Measurements from ENCODE around the gene WAC.
"Not testable (repeated sequence)": the region's sequence is repeated elsewhere in the genome, so short reads cannot be mapped to it uniquely, and the experiment has no call there.

Gene WAC

GRCh38 chr10:28558923-28559508 is 26.1 kb downstream of the WAC start:
- Mint-ChIP-seq H3K27ac (ENCODE audit: low read depth) (peak overlapping the region; percentile 20), H3K4me3 (peak overlapping the region; percentile 12), H3K9me3 (no peaks in the 10 kb centered on the region), H3K27me3 (no peaks in the 10 kb centered on the region), H3K4me1 (peaks cover 69% of the 10 kb centered on the region), H3K36me3 (ENCODE audit: insufficient read depth) (peaks cover 35% of the 10 kb centered on the region)
- ATAC-seq (replicated peaks; ENCODE audit: extremely low read depth, poor library complexity, severe bottlenecking): no peak
- no peak for DNase-seq (ENCODE audit: low spot score in 2 of 2)

- H3K27ac Mint-ChIP-seq (ENCODE audit: low read depth): peak overlapping the region; percentile 20
- peaks cover 30% of the 10 kb centered on the region for H3K36me3 Mint-ChIP-seq (ENCODE audit: insufficient read depth)
- ATAC-seq (replicated peaks; ENCODE audit: extremely low read depth, poor library complexity, severe bottlenecking) (no peak), DNase-seq (ENCODE audit: low spot score in 2 of 2) (no peak)
- H3K4me1 Mint-ChIP-seq: peaks cover 69% of the 10 kb centered on the region
- H3K9me3 Mint-ChIP-seq: no peaks in the 10 kb centered on the region
- H3K4me3 Mint-ChIP-seq: no peak overlapping the region
- H3K27me3 Mint-ChIP-seq: no peaks in the 10 kb centered on the region
These were observed 26.7 kb downstream of the WAC start for GRCh38 chr10:28559618-28560017.

- H3K27me3 Mint-ChIP-seq: no peaks in the 10 kb centered on the region
- H3K9me3 Mint-ChIP-seq: no peaks in the 10 kb centered on the region
- peaks cover 32% of the 10 kb centered on the region for H3K36me3 Mint-ChIP-seq (ENCODE audit: insufficient read depth)
- H3K27ac Mint-ChIP-seq (ENCODE audit: low read depth): no peak overlapping the region
- no peak overlapping the region for H3K4me3 Mint-ChIP-seq
- DNase-seq (ENCODE audit: low spot score in 2 of 2): no peak
- ATAC-seq (replicated peaks; ENCODE audit: extremely low read depth, poor library complexity, severe bottlenecking): no peak
- H3K4me1 Mint-ChIP-seq: peaks cover 69% of the 10 kb centered on the region
These were observed 27.7 kb downstream of the WAC start for GRCh38 chr10:28560617-28561016.

- H3K9me3 Mint-ChIP-seq: no peaks in the 10 kb centered on the region
- DNase-seq (ENCODE audit: low spot score in 2 of 2) (no peak), ATAC-seq (replicated peaks; ENCODE audit: extremely low read depth, poor library complexity, severe bottlenecking) (no peak)
- peaks cover 71% of the 10 kb centered on the region for H3K4me1 Mint-ChIP-seq
- no peak overlapping the region for H3K4me3 Mint-ChIP-seq
- H3K36me3 Mint-ChIP-seq (ENCODE audit: insufficient read depth): peaks cover 33% of the 10 kb centered on the region
- H3K27me3 Mint-ChIP-seq: no peaks in the 10 kb centered on the region
- H3K27ac Mint-ChIP-seq (ENCODE audit: low read depth): no peak overlapping the region
These were observed 28.6 kb downstream of the WAC start for GRCh38 chr10:28561531-28561930.

GRCh38 chr10:28564905-28565304 is 32.0 kb downstream of the WAC start:
- H3K27ac Mint-ChIP-seq (ENCODE audit: low read depth): peak overlapping the region; percentile 47
- H3K36me3 Mint-ChIP-seq (ENCODE audit: insufficient read depth): peaks cover 33% of the 10 kb centered on the region
- no peaks in the 10 kb centered on the region for H3K27me3 Mint-ChIP-seq
- H3K4me3 Mint-ChIP-seq: peak overlapping the region; percentile 38
- H3K4me1 Mint-ChIP-seq: peaks cover 63% of the 10 kb centered on the region
- H3K9me3 Mint-ChIP-seq: no peaks in the 10 kb centered on the region
- no peak for DNase-seq (ENCODE audit: low spot score in 2 of 2)
- ATAC-seq (replicated peaks; ENCODE audit: extremely low read depth, poor library complexity, severe bottlenecking): no peak

GRCh38 chr10:28566458-28567015 is 33.6 kb downstream of the WAC start:
- peaks cover 30% of the 10 kb centered on the region for H3K36me3 Mint-ChIP-seq (ENCODE audit: insufficient read depth)
- peaks cover 64% of the 10 kb centered on the region for H3K4me1 Mint-ChIP-seq
- no peaks in the 10 kb centered on the region for H3K9me3 Mint-ChIP-seq
- no peaks in the 10 kb centered on the region for H3K27me3 Mint-ChIP-seq
- H3K27ac Mint-ChIP-seq (ENCODE audit: low read depth): peak overlapping the region; percentile 47
- no peak for DNase-seq (ENCODE audit: low spot score in 2 of 2)
- peak overlapping the region; percentile 18 for H3K4me3 Mint-ChIP-seq
- no peak for ATAC-seq (replicated peaks; ENCODE audit: extremely low read depth, poor library complexity, severe bottlenecking)

GRCh38 chr10:28569506-28570159 is 36.7 kb downstream of the WAC start:
- Mint-ChIP-seq H3K36me3 (ENCODE audit: insufficient read depth) (peaks cover 38% of the 10 kb centered on the region), H3K4me3 (no peak overlapping the region), H3K27me3 (no peaks in the 10 kb centered on the region), H3K27ac (ENCODE audit: low read depth) (peak overlapping the region; percentile 22), H3K9me3 (no peaks in the 10 kb centered on the region), H3K4me1 (peaks cover 70% of the 10 kb centered on the region)
- DNase-seq (ENCODE audit: low spot score in 2 of 2): no peak
- ATAC-seq (replicated peaks; ENCODE audit: extremely low read depth, poor library complexity, severe bottlenecking): no peak

GRCh38 chr10:28570598-28570997 is 37.7 kb downstream of the WAC start:
- peak overlapping the region; percentile 58 for H3K27ac Mint-ChIP-seq (ENCODE audit: low read depth)
- peaks cover 70% of the 10 kb centered on the region for H3K4me1 Mint-ChIP-seq
- DNase-seq (ENCODE audit: low spot score in 2 of 2): no peak
- H3K27me3 Mint-ChIP-seq: no peaks in the 10 kb centered on the region
- no peaks in the 10 kb centered on the region for H3K9me3 Mint-ChIP-seq
- ATAC-seq (replicated peaks; ENCODE audit: extremely low read depth, poor library complexity, severe bottlenecking): no peak
- H3K36me3 Mint-ChIP-seq (ENCODE audit: insufficient read depth): peaks cover 39% of the 10 kb centered on the region
- H3K4me3 Mint-ChIP-seq: no peak overlapping the region

GRCh38 chr10:28571265-28571664 is 38.3 kb downstream of the WAC start:
- no peaks in the 10 kb centered on the region for H3K27me3 Mint-ChIP-seq
- H3K36me3 Mint-ChIP-seq (ENCODE audit: insufficient read depth): peaks cover 39% of the 10 kb centered on the region
- H3K4me3 Mint-ChIP-seq: no peak overlapping the region
- peak overlapping the region; percentile 58 for H3K27ac Mint-ChIP-seq (ENCODE audit: low read depth)
- no peaks in the 10 kb centered on the region for H3K9me3 Mint-ChIP-seq
- H3K4me1 Mint-ChIP-seq: peaks cover 69% of the 10 kb centered on the region
- ATAC-seq (replicated peaks; ENCODE audit: extremely low read depth, poor library complexity, severe bottlenecking) (no peak), DNase-seq (ENCODE audit: low spot score in 2 of 2) (no peak)

GRCh38 chr10:28574214-28574613 is 41.3 kb downstream of the WAC start:
- H3K27me3 Mint-ChIP-seq; ATAC-seq (replicated peaks; ENCODE audit: extremely low read depth, poor library complexity, severe bottlenecking); H3K9me3 Mint-ChIP-seq; DNase-seq (ENCODE audit: low spot score in 2 of 2); H3K27ac Mint-ChIP-seq (ENCODE audit: low read depth): not testable (repeated sequence)
- peaks cover 72% of the 10 kb centered on the region for H3K4me1 Mint-ChIP-seq
- H3K36me3 Mint-ChIP-seq (ENCODE audit: insufficient read depth): peaks cover 32% of the 10 kb centered on the region
- peak overlapping the region; percentile 1 for H3K4me3 Mint-ChIP-seq

- Mint-ChIP-seq H3K27me3 (no peaks in the 10 kb centered on the region), H3K27ac (ENCODE audit: low read depth) (no peak overlapping the region), H3K4me1 (peaks cover 72% of the 10 kb centered on the region), H3K4me3 (no peak overlapping the region), H3K36me3 (ENCODE audit: insufficient read depth) (peaks cover 41% of the 10 kb centered on the region), H3K9me3 (no peaks in the 10 kb centered on the region)
- DNase-seq (ENCODE audit: low spot score in 2 of 2): no peak
- ATAC-seq (replicated peaks; ENCODE audit: extremely low read depth, poor library complexity, severe bottlenecking): no peak
These were observed 42.9 kb downstream of the WAC start for GRCh38 chr10:28575852-28576251.

- peaks cover 45% of the 10 kb centered on the region for H3K36me3 Mint-ChIP-seq (ENCODE audit: insufficient read depth)
- H3K27me3 Mint-ChIP-seq: no peaks in the 10 kb centered on the region
- H3K27ac Mint-ChIP-seq (ENCODE audit: low read depth): peak overlapping the region; percentile 60
- no peak for DNase-seq (ENCODE audit: low spot score in 2 of 2)
- peaks cover 77% of the 10 kb centered on the region for H3K4me1 Mint-ChIP-seq
- no peak for ATAC-seq (replicated peaks; ENCODE audit: extremely low read depth, poor library complexity, severe bottlenecking)
- no peak overlapping the region for H3K4me3 Mint-ChIP-seq
- H3K9me3 Mint-ChIP-seq: no peaks in the 10 kb centered on the region
These were observed 44.6 kb downstream of the WAC start for GRCh38 chr10:28577506-28577905.

GRCh38 chr10:28578454-28578853 is 45.5 kb downstream of the WAC start:
- H3K36me3 Mint-ChIP-seq (ENCODE audit: insufficient read depth): peaks cover 45% of the 10 kb centered on the region
- H3K4me3 Mint-ChIP-seq: peak overlapping the region; percentile 15
- DNase-seq (ENCODE audit: low spot score in 2 of 2): no peak
- H3K27me3 Mint-ChIP-seq: no peaks in the 10 kb centered on the region
- H3K9me3 Mint-ChIP-seq: no peaks in the 10 kb centered on the region
- peak overlapping the region; percentile 48 for H3K27ac Mint-ChIP-seq (ENCODE audit: low read depth)
- no peak for ATAC-seq (replicated peaks; ENCODE audit: extremely low read depth, poor library complexity, severe bottlenecking)
- H3K4me1 Mint-ChIP-seq: peaks cover 71% of the 10 kb centered on the region
